IPS-20b (cell line): ENCODE results near the gene MED8.

Experiments
- H3K27ac ChIP-seq: one replicate; pipeline ENCODE4 v1.5.1; 2013; ENCODE audit warnings: low read length
- H3K27me3 ChIP-seq: 2 replicates; pipeline ENCODE4 v1.6.1; 2013; ENCODE audit warnings: mild to moderate bottlenecking, low read length, inconsistent platforms; ENCODE audit not compliant: insufficient read depth
- H3K36me3 ChIP-seq: 2 replicates; pipeline ENCODE4 v1.6.1; 2013; ENCODE audit warnings: low read depth, mild to moderate bottlenecking, inconsistent platforms, low read length, moderate library complexity; ENCODE audit not compliant: insufficient read depth
- H3K4me1 ChIP-seq: 2 replicates; pipeline ENCODE4 v1.6.1; 2013; ENCODE audit warnings: mild to moderate bottlenecking, control low read depth, inconsistent platforms, low read length, moderate library complexity; ENCODE audit not compliant: insufficient read depth
- H3K4me3 ChIP-seq: 2 replicates; pipeline ENCODE4 v1.5.1; 2013; ENCODE audit warnings: mild to moderate bottlenecking, low read length, inconsistent platforms
- H3K9ac ChIP-seq: 2 replicates; pipeline ENCODE4 v1.6.1; 2013; ENCODE audit warnings: low read depth, mild to moderate bottlenecking, inconsistent platforms, low read length, moderate library complexity
- H3K9me3 ChIP-seq: 2 replicates; pipeline ENCODE4 v1.6.1; 2013; ENCODE audit warnings: mild to moderate bottlenecking, low read depth, low read length, inconsistent platforms; ENCODE audit not compliant: insufficient read depth

MED8 gene

DNA sequence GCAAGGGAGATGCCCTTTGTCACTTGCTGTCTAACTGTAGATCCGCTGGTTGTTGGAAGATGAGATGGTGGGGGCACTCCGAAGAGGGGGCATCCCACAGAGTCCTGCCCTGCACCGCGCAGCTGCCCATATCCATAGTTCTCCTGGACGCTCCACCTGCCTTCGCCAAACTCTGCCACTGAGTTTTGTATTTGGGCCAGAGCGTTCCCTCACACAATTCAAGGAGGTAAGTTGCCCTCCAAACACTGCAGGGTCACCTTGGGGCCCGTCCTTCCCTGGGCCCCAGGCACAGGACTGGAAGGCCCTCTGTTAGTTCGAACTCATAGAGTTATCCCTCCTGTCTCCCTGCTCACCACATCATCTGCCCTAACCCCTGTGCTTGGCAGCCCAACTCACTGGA is 42.1 kb upstream of the MED8 start:
- no peaks in the 10 kb centered on the region for H3K27me3 ChIP-seq
- H3K36me3 ChIP-seq: peaks cover 74% of the 10 kb centered on the region
- no peaks in the 10 kb centered on the region for H3K4me1 ChIP-seq
- no peak overlapping the region for H3K4me3 ChIP-seq
- no peaks in the 10 kb centered on the region for H3K9me3 ChIP-seq
- H3K9ac ChIP-seq: no peak overlapping the region
- no peak overlapping the region for H3K27ac ChIP-seq

DNA sequence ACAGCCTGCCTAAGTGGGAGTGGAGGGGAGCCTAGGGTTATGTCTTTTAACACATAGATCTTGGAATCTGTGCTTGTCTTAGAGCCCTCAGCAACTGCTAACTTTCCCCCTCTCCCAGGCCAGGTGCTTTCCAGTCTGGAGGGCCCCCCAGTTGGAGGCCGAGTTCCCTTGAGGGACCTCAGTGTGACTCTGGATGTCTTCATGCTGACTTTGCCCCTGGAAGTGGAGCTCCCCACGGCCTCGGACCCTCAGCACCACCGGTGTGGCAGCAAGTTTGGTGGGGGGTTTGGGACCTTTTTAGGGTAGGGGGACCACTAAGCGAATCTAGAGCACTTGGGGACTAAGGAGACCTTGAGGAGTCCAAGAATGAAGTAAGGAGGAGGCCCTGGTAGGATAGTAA is 41.2 kb upstream of the MED8 start:
- peaks cover 81% of the 10 kb centered on the region for H3K36me3 ChIP-seq

DNA sequence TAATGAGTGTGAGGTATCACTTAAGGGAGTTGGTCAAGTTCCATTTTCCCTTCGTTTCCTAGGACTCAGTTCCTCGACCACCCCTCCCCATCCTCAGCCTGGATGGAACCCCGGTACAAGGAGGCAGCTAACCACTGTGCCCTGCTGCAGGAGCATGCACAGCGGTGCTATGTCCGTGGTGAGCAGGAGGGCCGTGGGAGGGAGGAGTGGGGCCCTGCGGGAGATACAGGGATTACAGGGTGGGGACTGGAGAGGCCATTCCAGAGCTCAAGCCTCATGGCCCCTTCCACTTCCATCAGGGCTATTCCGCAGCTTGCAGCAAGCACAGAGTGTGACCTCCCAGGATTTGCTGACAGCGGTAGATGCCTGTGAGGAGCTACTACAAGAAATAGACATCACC is 38.3 kb upstream of the MED8 start:
- H3K4me1 ChIP-seq: no peaks in the 10 kb centered on the region
- no peaks in the 10 kb centered on the region for H3K9me3 ChIP-seq
- H3K27ac ChIP-seq: no peak overlapping the region
- no peak overlapping the region for H3K4me3 ChIP-seq
- no peak overlapping the region for H3K9ac ChIP-seq
- H3K27me3 ChIP-seq: no peaks in the 10 kb centered on the region
- H3K36me3 ChIP-seq: peaks cover 78% of the 10 kb centered on the region

More for the DNA sequence above, 41.2 kb upstream of the MED8 start:
- Histone ChIP-seq H3K9me3 (no peaks in the 10 kb centered on the region), H3K4me1 (no peaks in the 10 kb centered on the region), H3K4me3 (no peak overlapping the region), H3K27ac (no peak overlapping the region), H3K27me3 (no peaks in the 10 kb centered on the region), H3K9ac (no peak overlapping the region)

DNA sequence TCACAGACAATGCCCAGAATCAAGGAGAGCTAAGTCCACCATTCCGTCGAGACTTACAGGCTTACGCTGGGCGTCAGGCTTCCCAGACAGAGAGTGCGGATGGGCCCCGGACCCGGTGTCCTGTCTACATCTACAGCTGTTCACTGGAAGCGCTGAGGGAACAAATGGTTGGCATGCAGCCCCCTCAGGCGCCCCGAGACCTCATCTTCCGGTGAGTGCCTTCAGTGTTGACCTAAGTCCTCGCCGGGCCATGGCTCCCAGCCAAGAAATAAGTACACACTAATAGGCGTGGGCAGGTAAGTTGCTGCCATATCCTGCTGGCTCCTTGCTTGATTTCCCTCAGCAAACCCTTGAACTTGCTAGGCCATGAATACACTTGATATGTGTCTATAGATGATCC is 37.9 kb upstream of the MED8 start:
- peaks cover 77% of the 10 kb centered on the region for H3K36me3 ChIP-seq
- H3K27me3 ChIP-seq: no peaks in the 10 kb centered on the region
- no peak overlapping the region for H3K27ac ChIP-seq
- H3K4me3 ChIP-seq: no peak overlapping the region
- H3K9ac ChIP-seq: no peak overlapping the region
- H3K9me3 ChIP-seq: no peaks in the 10 kb centered on the region
- no peaks in the 10 kb centered on the region for H3K4me1 ChIP-seq

DNA sequence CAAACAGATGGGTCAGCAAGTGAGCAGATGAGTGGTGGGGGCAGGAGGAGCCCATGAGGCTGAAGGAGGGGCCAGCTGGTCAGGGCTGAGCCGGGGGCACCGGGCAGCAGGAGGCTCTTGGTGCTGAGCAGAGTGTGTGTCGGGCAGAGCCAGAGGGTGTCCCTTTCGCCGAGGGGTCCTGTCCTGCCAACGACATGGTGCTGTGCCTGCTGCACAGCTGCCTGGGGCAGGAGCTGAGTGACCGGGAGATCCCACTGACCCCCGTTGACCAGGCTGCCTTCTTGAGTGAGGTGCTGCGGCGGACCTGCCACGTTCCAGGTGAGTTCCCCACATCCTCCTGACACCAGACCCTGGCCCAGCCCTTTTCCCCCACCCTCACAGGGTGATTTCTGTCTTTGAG is 36.6 kb upstream of the MED8 start:
- Histone ChIP-seq H3K27me3 (no peaks in the 10 kb centered on the region), H3K36me3 (peaks cover 73% of the 10 kb centered on the region), H3K4me1 (peaks cover 3% of the 10 kb centered on the region; the same call in 1 of the 2 replicates), H3K27ac (no peak overlapping the region), H3K9me3 (no peaks in the 10 kb centered on the region), H3K4me3 (no peak overlapping the region), H3K9ac (no peak overlapping the region)

DNA sequence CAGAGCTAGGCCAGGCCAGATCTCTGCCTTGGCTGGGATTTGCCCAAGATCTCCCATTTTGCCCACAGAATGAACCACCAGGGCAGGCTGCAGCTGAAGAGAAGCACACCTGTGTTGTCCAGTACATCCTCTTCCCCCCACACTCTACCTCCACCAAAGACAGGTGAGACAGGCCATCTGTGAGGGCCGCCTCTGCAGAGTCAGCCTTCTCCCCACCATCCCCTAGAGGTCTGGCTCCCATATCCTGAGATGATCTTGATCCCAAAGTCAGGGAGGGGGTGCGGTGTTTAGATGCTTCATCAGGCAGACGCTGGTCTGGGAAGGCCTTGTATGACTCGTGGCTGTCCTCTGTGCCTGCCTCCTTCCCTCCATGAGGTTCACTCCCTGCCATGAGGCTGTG is 35.4 kb upstream of the MED8 start:
- Histone ChIP-seq H3K4me1 (peaks cover 3% of the 10 kb centered on the region; the same call in 1 of the 2 replicates), H3K9ac (no peak overlapping the region), H3K27ac (no peak overlapping the region), H3K27me3 (no peaks in the 10 kb centered on the region), H3K4me3 (no peak overlapping the region), H3K9me3 (no peaks in the 10 kb centered on the region), H3K36me3 (peaks cover 73% of the 10 kb centered on the region)

DNA sequence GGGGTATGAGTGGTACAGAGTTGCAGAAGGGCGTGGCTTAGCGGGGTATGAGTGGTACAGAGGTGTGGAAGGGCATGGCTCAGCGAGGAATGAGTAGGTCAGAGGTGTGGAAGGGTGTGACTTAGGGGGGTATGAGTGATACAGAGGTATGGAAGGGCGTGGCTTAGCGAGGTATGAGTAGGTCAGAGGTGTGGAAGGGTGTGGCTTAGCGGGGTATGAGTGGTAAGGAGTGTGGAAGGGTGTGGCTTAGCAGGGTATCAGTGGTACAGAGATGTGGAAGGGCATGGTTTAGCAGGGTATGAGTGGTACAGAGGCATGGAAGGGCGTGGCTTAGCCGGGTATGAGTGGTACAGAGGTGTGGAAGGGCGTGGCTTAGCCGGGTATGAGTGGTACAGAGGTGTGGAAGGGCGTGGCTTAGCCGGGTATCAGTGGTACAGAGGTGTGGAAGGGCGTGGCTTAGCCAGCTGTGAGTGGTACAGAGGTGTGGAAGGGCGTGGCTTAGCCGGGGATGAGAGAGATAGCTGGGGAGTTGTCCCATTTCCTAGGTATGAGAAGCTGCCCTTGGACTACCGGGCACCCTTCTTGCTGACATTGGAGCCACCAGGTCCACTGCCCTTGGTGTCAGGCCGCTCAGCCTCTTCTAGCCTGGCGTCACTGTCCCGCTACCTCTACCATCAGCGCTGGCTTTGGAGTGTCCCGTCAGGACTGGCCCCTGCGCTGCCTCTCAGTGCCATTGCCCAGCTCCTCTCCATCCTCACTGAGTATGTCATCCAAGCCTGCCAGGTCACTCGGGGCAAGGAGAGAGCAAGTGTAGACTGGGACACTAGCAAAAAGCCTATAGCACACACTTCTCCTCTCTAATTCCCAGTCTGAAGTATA is 34.3 kb upstream of the MED8 start:
- Histone ChIP-seq H3K4me3 (no peak overlapping the region), H3K36me3 (peaks cover 78% of the 10 kb centered on the region), H3K27ac (no peak overlapping the region)

DNA sequence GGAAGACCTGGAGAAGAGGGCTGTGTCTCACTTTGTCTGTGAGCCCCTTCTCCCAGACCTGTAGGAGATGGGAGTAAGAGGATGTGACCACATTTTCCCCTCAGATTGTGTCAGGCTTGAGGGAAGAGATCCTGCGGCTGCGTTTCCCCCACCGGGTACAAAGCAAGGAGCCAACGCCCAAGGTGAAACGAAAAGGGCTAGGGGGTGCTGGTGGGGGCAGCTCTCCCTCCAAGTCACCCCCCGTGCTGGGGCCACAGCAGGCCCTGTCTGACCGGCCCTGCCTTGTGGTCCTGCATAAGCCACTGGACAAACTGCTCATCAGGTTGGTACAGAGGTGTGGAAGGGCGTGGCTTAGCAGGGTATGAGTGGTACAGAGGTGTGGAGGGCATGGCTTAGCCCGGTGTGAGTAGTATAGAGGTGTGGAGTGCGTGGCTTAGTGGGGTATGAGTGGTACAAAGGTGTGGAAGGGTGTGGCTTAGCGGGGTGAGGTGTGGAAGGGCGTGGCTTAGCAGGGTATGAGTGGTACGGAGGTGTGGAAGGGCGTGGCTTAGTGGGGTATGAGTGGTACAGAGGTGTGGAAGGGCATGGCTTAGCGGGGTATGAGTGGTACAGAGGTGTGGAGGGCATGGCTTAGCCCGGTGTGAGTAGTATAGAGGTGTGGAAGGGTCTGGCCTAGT is 33.5 kb upstream of the MED8 start:
- H3K27me3 ChIP-seq: no peaks in the 10 kb centered on the region
- peaks cover 80% of the 10 kb centered on the region for H3K36me3 ChIP-seq
- no peak overlapping the region for H3K27ac ChIP-seq
- H3K4me3 ChIP-seq: no peak overlapping the region
- H3K4me1 ChIP-seq: peaks cover 3% of the 10 kb centered on the region; the same call in 1 of the 2 replicates
- H3K9ac ChIP-seq: no peak overlapping the region
- no peaks in the 10 kb centered on the region for H3K9me3 ChIP-seq

More for the DNA sequence above, 34.3 kb upstream of the MED8 start:
- no peaks in the 10 kb centered on the region for H3K9me3 ChIP-seq
- H3K27me3 ChIP-seq: no peaks in the 10 kb centered on the region
- peaks cover 3% of the 10 kb centered on the region; the same call in 1 of the 2 replicates for H3K4me1 ChIP-seq
- H3K9ac ChIP-seq: no peak overlapping the region

DNA sequence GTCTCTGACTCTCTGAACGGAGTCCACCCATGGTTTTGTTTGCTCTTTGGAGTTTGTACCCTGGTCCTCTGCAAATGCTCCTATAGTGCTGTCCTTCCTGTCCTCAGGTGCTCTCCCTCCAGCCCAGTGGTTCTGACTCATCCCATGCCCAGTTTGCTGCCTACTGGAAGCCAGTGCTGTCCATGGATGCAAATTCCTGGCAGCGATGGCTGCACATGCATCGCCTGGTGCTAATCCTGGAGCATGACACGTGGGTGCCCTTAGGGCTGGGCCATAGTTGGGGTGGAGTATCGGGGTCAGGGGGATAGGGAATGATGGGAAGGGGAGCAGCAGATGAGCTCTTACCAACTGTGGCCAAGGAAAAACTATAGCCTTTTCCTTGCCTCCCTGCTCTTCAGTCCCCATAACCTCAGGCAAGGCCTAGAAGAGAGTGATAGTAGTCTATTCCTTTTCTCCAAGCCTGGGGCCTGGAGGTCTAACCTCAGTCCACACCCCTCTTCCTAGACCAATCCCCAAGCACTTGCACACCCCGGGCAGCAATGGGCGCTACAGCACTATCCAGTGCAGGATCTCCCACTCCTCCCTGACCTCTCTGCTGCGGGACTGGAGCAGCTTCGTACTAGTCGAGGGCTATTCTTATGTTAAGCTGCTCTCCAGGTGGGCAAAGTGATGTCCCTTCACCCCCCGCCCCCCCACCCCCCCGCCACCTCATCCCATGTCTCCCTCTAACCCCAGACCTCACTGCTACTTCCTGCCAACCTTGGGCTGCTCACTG is 32.6 kb upstream of the MED8 start:
- H3K27me3 ChIP-seq: no peaks in the 10 kb centered on the region
- H3K4me3 ChIP-seq: no peak overlapping the region
- H3K36me3 ChIP-seq: peaks cover 78% of the 10 kb centered on the region
- H3K9me3 ChIP-seq: no peaks in the 10 kb centered on the region
- H3K27ac ChIP-seq: no peak overlapping the region
- H3K9ac ChIP-seq: no peak overlapping the region
- peaks cover 3% of the 10 kb centered on the region for H3K4me1 ChIP-seq

DNA sequence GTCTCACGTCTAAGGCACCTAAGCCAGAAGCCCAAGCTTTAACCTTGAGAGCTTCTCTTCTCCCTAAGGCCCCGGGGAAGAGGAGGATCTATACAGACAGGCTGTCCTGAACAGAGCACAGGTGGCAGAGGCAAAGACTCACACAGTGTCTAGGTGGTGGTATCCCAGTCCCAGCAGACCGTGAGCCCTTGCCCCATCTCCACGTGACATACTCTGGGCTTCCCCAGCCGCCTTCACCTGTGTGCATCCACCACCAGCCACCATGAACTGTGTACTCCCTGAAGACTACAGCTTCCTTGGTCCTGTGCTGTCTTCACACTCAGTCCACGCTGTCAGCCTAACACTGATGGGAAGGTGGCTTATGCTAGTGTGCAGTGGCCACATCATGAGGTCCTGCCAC is 31.8 kb upstream of the MED8 start:
- no peaks in the 10 kb centered on the region for H3K27me3 ChIP-seq
- no peak overlapping the region for H3K9ac ChIP-seq
- no peaks in the 10 kb centered on the region for H3K9me3 ChIP-seq
- H3K27ac ChIP-seq: no peak overlapping the region
- H3K36me3 ChIP-seq: peaks cover 71% of the 10 kb centered on the region
- H3K4me1 ChIP-seq: peaks cover 3% of the 10 kb centered on the region
- no peak overlapping the region for H3K4me3 ChIP-seq

DNA sequence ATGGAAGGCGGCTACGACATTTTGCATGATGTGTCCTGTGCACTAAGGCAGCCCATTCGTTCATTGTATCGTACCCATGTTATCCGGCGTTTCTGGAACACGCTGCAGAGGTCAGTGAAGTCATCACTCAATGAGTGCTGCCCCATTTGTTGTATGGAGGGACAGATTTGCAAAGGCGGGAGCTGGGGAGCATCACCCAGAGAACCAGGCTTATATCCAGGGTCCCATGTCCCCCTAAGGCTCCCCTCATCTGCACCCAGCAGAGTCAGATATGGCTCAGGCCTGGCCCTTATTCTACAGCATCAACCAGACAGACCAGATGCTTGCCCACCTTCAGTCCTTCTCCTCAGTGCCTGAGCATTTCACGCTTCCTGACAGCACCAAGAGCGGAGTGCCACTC is 31.3 kb upstream of the MED8 start:
- H3K9me3 ChIP-seq: no peaks in the 10 kb centered on the region
- no peak overlapping the region for H3K4me3 ChIP-seq
- peaks cover 3% of the 10 kb centered on the region for H3K4me1 ChIP-seq
- H3K27ac ChIP-seq: no peak overlapping the region
- H3K9ac ChIP-seq: no peak overlapping the region
- peaks cover 72% of the 10 kb centered on the region for H3K36me3 ChIP-seq
- no peaks in the 10 kb centered on the region for H3K27me3 ChIP-seq
